Common myeloid progenitor, CD34-positive (primary cell): ENCODE data around the gene ZNF281.

Experiments
- CTCF ChIA-PET: fragments of 350-600 bp; sonication (Branson Sonifier 250); formaldehyde crosslinking; loops from one replicate; lab custom pipeline; 2021; ENCODE audit warnings: antibody characterized with exemption; lab: Charles Lee
- POLR2A ChIA-PET: fragments of 350-600 bp; sonication (Branson Sonifier 250); formaldehyde crosslinking; loops from one replicate; lab custom pipeline; 2021; ENCODE audit warnings: antibody characterized with exemption; lab: Charles Lee
- DNase-seq, 3 donors: peaks; one replicate each; pipeline versions ENCODE4 v3.0.0 to v3.0.0-alpha.2; 2013
- H3K27ac ChIP-seq, 2 experiments: 1 replicate in 1 of 2; 2 replicates in 1 of 2; pipeline ENCODE4 v1.7.0; 2013; ENCODE audit warnings: inconsistent platforms in 2 of 2, low read length in 2 of 2, mild to moderate bottlenecking in 2 of 2, low read depth in 1 of 2, moderate library complexity in 1 of 2; ENCODE audit not compliant: severe bottlenecking in 2 of 2, insufficient read depth in 1 of 2, poor library complexity in 1 of 2
- H3K27me3 ChIP-seq, 5 experiments: replicated peaks in 2 of 5; 1 replicate in 3 of 5; 2 replicates in 2 of 5; pipeline versions ENCODE4 v1.6.1 to v1.7.0; 2013; ENCODE audit warnings: low read length in 4 of 5, mild to moderate bottlenecking in 2 of 5, moderate library complexity in 2 of 5, inconsistent platforms in 1 of 5; ENCODE audit not compliant: insufficient read depth in 5 of 5, control insufficient read depth in 4 of 5
- H3K36me3 ChIP-seq, 4 experiments: 1 replicate in 2 of 4; 2 replicates in 2 of 4; pipeline versions ENCODE4 v1.6.1 to v1.7.0; 2013; ENCODE audit warnings: low read length in 3 of 4, control low read depth in 1 of 4, mild to moderate bottlenecking in 1 of 4; ENCODE audit not compliant: control insufficient read depth in 4 of 4, insufficient read depth in 4 of 4
- H3K4me1 ChIP-seq, 4 experiments: 1 replicate in 3 of 4; 2 replicates in 1 of 4; pipeline versions ENCODE4 v1.6.1 to v1.7.1; 2013; ENCODE audit warnings: low read length in 3 of 4, mild to moderate bottlenecking in 3 of 4, control low read depth in 1 of 4, inconsistent platforms in 1 of 4, moderate library complexity in 1 of 4; ENCODE audit not compliant: control insufficient read depth in 4 of 4, insufficient read depth in 4 of 4; ENCODE audit errors: control extremely low read depth in 1 of 4
- H3K4me3 ChIP-seq, 7 experiments: 1 replicate in 4 of 7; 2 replicates in 3 of 7; pipeline versions ENCODE4 v1.5.1 to v1.7.0; 2013; ENCODE audit warnings: mild to moderate bottlenecking in 7 of 7, low read length in 6 of 7, moderate library complexity in 6 of 7, inconsistent platforms in 2 of 7, low read depth in 2 of 7, control low read depth in 1 of 7; ENCODE audit not compliant: insufficient read depth in 4 of 7, control insufficient read depth in 1 of 7; ENCODE audit errors: extremely low read depth in 1 of 7
- H3K9me3 ChIP-seq, 5 experiments: 1 replicate in 4 of 5; 2 replicates in 1 of 5; pipeline versions ENCODE4 v1.6.1 to v1.7.1; 2013; ENCODE audit warnings: low read length in 4 of 5, mild to moderate bottlenecking in 2 of 5, inconsistent platforms in 1 of 5, low read depth in 1 of 5, moderate library complexity in 1 of 5; ENCODE audit not compliant: control insufficient read depth in 4 of 5, insufficient read depth in 2 of 5; ENCODE audit errors: control extremely low read depth in 1 of 5
- whole genome bisulfite sequencing: methylation state at CpG from one replicate; pipeline ENCODE4 v1.1.5; 2013; ENCODE audit not compliant: insufficient coverage; 5-methylcytosine and 5-hydroxymethylcytosine counted together

Gene ZNF281

DNA sequence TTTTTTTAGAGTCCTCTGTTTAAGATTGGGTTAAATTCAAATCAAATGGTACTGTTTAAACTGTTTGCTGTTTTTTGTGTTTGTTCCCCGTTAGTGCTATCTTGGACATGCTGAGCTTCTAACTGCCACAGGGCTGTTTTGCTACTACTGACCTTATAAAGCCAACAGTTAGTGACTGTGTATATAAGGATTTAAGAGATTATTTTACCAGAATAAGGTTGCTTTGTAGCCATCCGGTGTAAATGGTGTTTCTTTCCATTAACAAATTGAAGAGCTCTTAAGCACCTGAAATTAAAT lies 37.0 kb downstream of the ZNF281 start:
- no peaks in the 10 kb centered on the region for H3K9me3 ChIP-seq
- no CpG with 5 or more reads among the region's 2 CpGs for WGBS
- POLR2A ChIA-PET: interaction anchor here (0.9 kb wide), 1 partner anchor 43 kb away, joined by 3 read pairs; no protein-coding TSS in a partner anchor
- H3K27ac ChIP-seq: no peak overlapping the region
- CTCF ChIA-PET: interaction anchor here (1.4 to 2.0 kb wide), 2 partner anchors 10 to 11 kb away, joined by 3 to 5 read pairs; no protein-coding TSS in a partner anchor
- H3K4me3 ChIP-seq: no peak overlapping the region
- H3K36me3 ChIP-seq: no peaks in the 10 kb centered on the region
- H3K27me3 ChIP-seq: no peaks in the 10 kb centered on the region
- DNase-seq: no peak
- H3K4me1 ChIP-seq: peaks cover 0 to 15% (median 7%) of the 10 kb centered on the region in 4 experiments

DNA sequence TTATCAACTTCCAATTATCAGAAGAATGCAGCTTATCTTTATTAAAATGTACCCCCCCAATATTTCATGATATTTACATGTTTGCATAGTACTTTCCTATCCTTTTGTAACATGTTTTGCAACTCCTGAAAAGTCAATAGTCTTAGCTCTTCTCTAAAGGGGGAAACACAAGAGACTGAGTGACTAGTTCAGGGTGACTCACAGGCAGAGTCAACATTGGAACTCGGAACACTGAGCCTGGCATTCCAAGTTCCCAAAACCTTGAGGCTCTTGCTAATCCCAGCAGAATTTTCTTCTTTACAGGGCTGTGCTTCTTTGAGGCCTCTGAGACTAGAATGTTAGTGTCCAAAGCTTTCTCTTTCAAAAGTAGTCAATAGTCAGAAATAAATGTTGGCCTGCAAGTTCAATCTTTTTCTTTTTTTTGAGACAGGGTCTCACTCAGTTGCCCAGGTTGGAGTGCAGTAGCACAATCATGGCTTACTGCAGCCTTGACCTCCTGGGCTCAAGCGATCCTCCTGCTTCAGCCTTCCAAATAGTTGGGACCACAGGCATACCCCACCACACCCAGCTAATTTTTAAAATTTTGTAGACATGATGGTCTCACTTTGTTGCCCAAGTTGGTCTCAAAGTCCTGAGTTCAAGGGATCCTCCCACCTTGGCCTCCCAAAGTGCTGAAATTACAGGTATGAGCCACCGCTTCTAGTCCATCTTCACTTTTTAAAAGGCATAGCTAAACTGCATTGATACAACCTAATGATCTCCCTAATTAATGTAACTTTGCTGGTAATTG lies 37.5 kb downstream of the ZNF281 start:
- 100% methylated on average over 2 of the region's 3 CpGs for WGBS
- POLR2A ChIA-PET: interaction anchor here (0.9 kb wide), 1 partner anchor 43 kb away, joined by 3 read pairs; no protein-coding TSS in a partner anchor
- no peak for DNase-seq
- Histone ChIP-seq H3K4me3 (no peak overlapping the region), H3K27me3 (no peaks in the 10 kb centered on the region), H3K4me1 (peaks cover 3 to 20% (median 9%) of the 10 kb centered on the region in 4 experiments), H3K27ac (no peak overlapping the region), H3K36me3 (no peaks in the 10 kb centered on the region), H3K9me3 (no peaks in the 10 kb centered on the region)
- CTCF ChIA-PET: interaction anchor here (1.2 to 1.4 kb wide), 2 partner anchors 12 to 26 kb away, joined by 3 to 5 read pairs; no protein-coding TSS in a partner anchor

DNA sequence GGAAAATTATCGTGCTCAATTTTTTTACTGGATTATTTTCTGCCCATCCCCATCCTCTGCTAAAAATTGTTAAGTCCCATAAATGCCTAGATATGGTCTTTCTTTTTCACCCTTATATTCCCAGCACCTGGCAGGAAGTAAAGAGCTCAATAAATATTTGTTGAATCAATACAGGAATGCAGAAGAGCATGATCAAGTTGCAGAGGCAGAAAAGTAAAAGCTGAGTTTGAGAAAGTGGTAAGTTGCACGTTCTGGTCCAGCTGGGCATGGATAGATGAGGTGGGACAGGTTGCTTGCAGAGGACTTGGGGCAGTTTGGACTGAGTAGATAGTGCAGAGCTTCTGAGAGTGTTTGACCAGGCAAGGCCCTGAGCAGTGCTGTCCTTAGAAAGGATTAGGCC lies 40.1 kb downstream of the ZNF281 start:
- Histone ChIP-seq H3K9me3 (no peaks in the 10 kb centered on the region), H3K27ac (no peak overlapping the region), H3K4me3 (no peak overlapping the region), H3K4me1 (peaks cover 3 to 35% (median 11%) of the 10 kb centered on the region in 4 experiments), H3K36me3 (no peaks in the 10 kb centered on the region), H3K27me3 (no peaks in the 10 kb centered on the region)
- ChIA-PET CTCF (interaction anchor here (1.0 to 1.2 kb wide), 2 partner anchors 11 to 115 kb away, joined by 3 to 4 read pairs; no protein-coding TSS in a partner anchor), POLR2A (no interaction called here)
- no peak for DNase-seq
- 100% methylated on average over 1 of the region's 2 CpGs for WGBS

DNA sequence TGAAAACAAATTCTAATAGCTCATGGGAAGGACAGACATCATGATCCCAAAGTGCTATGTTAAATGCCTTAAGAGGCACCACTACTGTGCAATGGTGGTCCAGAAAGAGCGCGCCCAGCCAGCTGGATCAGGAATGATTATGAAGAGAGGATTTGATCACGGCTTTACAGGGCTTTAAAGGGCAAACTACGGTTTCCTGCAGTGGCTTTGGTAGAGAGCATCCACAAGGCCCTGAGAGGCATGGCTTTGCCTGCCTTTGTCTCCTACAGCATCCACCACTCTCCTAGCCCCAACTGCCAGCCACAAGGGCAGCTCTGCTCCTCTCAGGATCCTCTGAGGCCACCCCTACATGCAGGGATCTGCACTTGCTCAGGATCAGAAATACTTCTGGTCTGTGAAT lies 40.7 kb downstream of the ZNF281 start:
- H3K9me3 ChIP-seq: no peaks in the 10 kb centered on the region
- peaks cover 6 to 41% (median 16%) of the 10 kb centered on the region in 4 experiments for H3K4me1 ChIP-seq
- WGBS: 97% methylated on average over 4 of the region's 4 CpGs
- ChIA-PET CTCF (interaction anchor here (0.6 to 1.2 kb wide), 3 partner anchors 11 to 1213 kb away, joined by 3 to 4 read pairs (median 3); no protein-coding TSS in a partner anchor), POLR2A (interaction anchor here (0.6 kb wide), 1 partner anchor 40 kb away, joined by 6 read pairs; no protein-coding TSS in a partner anchor)
- no peak overlapping the region for H3K4me3 ChIP-seq
- H3K36me3 ChIP-seq: no peaks in the 10 kb centered on the region
- no peaks in the 10 kb centered on the region for H3K27me3 ChIP-seq
- no peak overlapping the region for H3K27ac ChIP-seq
- DNase-seq: no peak

DNA sequence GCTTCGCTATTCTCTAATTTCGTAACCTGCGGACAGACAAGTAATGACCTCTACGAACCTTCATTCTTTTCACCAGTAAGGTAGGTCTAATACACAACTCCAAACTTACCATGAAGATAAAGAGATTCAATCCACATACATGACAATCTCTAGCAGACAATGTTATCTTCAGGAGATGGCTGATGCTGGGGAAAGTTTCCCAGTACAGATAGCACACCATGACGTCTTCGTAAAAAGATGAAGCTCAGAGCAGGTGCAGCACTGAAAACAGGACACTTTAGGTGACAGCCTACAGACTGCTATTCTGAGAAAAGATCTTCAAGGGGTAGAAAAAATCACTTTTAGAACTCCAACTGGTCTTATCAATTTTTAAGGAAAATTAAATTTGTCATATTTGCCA lies 41.3 kb downstream of the ZNF281 start:
- CTCF ChIA-PET: interaction anchor here (1.2 kb wide), 1 partner anchor 12 kb away, joined by 4 read pairs; no protein-coding TSS in a partner anchor
- DNase-seq: no peak
- Histone ChIP-seq H3K27ac (no peak overlapping the region), H3K27me3 (no peaks in the 10 kb centered on the region), H3K36me3 (no peaks in the 10 kb centered on the region), H3K9me3 (no peaks in the 10 kb centered on the region), H3K4me1 (peaks cover 12 to 46% (median 20%) of the 10 kb centered on the region in 4 experiments), H3K4me3 (no peak overlapping the region)
- WGBS: 92% methylated on average over 3 of the region's 6 CpGs
- POLR2A ChIA-PET: interaction anchor here (0.6 to 0.7 kb wide), 2 partner anchors 16 to 40 kb away, joined by 3 to 6 read pairs; no protein-coding TSS in a partner anchor

DNA sequence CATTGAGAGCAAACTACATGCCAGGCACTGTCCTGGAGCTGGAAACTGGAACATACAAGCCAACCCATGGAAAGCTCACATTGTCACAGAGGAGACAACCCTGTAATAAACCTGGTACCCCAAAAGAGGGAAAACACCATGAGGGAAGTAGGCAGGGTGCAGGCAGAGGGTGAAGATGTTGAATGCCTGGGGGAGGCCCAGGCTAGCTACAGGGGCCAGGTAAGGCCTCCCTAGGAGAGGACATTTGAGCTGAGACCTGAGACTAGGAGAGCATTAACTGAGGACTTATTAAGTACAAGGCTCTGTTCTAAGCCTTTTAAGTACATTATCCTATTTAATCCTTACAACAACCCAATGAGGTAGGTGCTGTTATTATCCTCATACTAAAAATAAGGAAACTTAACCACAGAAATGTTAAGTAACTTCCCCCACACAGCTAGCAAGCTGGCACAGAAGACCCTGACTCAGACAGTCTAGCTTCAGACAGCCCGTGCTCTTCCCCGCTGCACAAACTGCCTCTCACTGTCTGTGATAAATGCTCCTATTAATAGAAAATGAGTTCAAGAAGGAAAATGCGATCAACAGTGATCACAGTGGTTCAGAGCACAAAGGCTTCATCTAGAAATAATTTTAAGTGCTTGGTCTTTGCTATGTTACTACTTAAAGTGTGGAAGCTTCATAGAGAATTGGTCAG lies 41.8 kb downstream of the ZNF281 start:
- Histone ChIP-seq H3K4me3 (peak overlapping the region in 1 of 7 experiments; percentile 24), H3K27me3 (no peaks in the 10 kb centered on the region), H3K27ac (no peak overlapping the region), H3K9me3 (no peaks in the 10 kb centered on the region), H3K36me3 (no peaks in the 10 kb centered on the region), H3K4me1 (peaks cover 16 to 52% (median 25%) of the 10 kb centered on the region in 4 experiments)
- DNase-seq: peak in 2 of 3 donors; percentile 69 to 73
- CTCF ChIA-PET: interaction anchor here (0.6 kb wide), 1 partner anchor 31 kb away, joined by 4 read pairs; no protein-coding TSS in a partner anchor
- POLR2A ChIA-PET: interaction anchor here (0.7 kb wide), 1 partner anchor 16 kb away, joined by 3 read pairs; no protein-coding TSS in a partner anchor
- 40% methylated on average over 1 of the region's 3 CpGs for WGBS
